GM10266 (cell line): ENCODE measurements around the gene LRCH1.

Experiments used
- DNase-seq: peaks from one replicate; pipeline ENCODE4 v3.0.0; 2012; ENCODE audit errors: extremely low spot score
- TF ChIP-seq, protein P1 (sequence below): IDR thresholded peaks from 2 replicates; pipeline ENCODE4 v1.5.1; 2012; ENCODE audit warnings: mild to moderate bottlenecking, low read depth; ENCODE audit not compliant: control insufficient read depth, insufficient read depth; ENCODE audit errors: missing control alignments

LRCH1 gene

GRCh38 chr13:46526100-46526735 lies 26.8 kb upstream of the LRCH1 start:
- TF ChIP-seq, protein P1, sequence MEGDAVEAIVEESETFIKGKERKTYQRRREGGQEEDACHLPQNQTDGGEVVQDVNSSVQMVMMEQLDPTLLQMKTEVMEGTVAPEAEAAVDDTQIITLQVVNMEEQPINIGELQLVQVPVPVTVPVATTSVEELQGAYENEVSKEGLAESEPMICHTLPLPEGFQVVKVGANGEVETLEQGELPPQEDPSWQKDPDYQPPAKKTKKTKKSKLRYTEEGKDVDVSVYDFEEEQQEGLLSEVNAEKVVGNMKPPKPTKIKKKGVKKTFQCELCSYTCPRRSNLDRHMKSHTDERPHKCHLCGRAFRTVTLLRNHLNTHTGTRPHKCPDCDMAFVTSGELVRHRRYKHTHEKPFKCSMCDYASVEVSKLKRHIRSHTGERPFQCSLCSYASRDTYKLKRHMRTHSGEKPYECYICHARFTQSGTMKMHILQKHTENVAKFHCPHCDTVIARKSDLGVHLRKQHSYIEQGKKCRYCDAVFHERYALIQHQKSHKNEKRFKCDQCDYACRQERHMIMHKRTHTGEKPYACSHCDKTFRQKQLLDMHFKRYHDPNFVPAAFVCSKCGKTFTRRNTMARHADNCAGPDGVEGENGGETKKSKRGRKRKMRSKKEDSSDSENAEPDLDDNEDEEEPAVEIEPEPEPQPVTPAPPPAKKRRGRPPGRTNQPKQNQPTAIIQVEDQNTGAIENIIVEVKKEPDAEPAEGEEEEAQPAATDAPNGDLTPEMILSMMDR, result no peak
- DNase-seq, result no peak

- DNase-seq, result no peak
- TF ChIP-seq, protein P1, result no peak
Observed at GRCh38 chr13:46526740-46527139, 26.2 kb upstream of the LRCH1 start.

DNA sequence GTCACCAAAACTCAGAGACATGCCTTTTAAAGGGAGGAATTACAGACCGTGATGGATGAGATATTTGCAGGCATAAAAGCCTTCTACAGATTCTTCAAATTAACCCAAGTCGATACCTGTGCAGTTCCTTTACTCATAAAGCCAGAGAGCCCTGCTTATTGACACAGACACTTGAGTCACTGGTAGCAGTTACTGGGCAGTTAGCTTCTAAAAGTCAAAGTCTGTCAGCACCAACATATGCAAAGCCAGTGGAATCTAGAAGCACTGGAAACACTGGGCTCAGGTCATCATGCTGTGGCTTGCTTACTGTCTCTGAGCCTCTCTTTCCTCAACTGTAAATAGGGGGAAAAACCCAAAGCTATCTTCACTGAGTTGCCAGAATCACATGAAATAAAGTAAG lies 25.7 kb upstream of the LRCH1 start:
- TF ChIP-seq, protein P1, result no peak
- no peak for DNase-seq

GRCh38 chr13:46529216-46529919 lies 23.6 kb upstream of the LRCH1 start:
- DNase-seq, result no peak
- TF ChIP-seq, protein P1, result no peak

DNA sequence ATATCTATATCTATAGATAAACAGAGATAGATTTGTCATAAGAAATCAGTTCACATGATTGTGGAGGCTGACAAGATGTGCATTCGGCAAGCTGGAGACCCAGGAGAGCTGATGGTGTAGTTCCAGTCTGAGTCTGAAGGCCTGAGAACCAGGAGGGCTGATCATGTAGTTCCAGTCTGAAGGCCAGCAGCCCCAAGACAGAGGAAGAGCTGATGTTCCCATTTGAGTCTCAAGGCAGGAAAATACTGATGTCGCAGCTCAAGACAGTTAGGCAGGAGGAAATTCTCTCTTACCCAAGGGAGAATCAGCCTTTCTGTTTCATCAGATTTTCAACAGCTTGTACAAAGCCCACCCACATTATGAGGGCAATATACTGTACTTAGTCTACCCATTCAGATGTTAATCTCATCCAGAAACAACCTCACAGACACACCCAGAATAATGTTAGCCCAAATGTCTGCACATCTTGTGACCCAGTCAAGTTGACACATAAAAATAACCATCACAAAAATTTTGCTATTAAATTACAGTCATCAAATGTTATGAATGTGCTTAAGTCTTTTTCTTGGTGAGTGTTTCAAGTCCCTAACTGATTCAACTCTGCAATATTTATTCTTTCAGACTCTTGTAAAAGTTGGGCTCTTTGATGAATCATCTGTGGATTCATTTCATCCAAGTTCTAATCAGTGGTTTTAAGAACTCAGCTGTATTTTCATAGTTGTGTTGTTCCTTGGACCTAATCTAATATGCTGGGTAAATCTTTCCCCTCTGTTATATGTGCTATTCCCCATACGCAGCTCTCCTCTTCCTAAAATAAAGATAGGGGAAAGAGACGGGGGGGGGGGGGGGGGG lies 22.7 kb upstream of the LRCH1 start:
- TF ChIP-seq, protein P1, result no peak
- no peak for DNase-seq

GRCh38 chr13:46531953-46532352 lies 21.0 kb upstream of the LRCH1 start:
- TF ChIP-seq, protein P1, result no peak
- no peak for DNase-seq
